Suprapubic skin (tissue), 4 donors: Measurements from ENCODE around the gene USP2.

Experiments used
- EP300 ChIP-seq: sonication (generic); formaldehyde crosslinking; IDR thresholded peaks from one replicate; pipeline ENCODE4 v1.6.1; 2017; ENCODE audit warnings: antibody characterized with exemption
- POLR2A ChIP-seq, 2 donors: fragments of 450-650 bp; IDR thresholded peaks; one replicate each; pipeline ENCODE4 v1.6.1; 2017; ENCODE audit warnings: antibody characterized with exemption in 2 of 2, mild to moderate bottlenecking in 2 of 2, moderate library complexity in 2 of 2
- POLR2AphosphoS5 ChIP-seq, 3 donors: sonication (generic); formaldehyde crosslinking; IDR thresholded peaks; one replicate each; pipeline ENCODE4 v1.6.1; 2017; ENCODE audit warnings: antibody characterized with exemption in 3 of 3
- TF ChIP-seq, protein P1 (sequence below), 2 donors: fragments of 200-600 bp in 1 of 2; fragments of 450-650 bp in 1 of 2; sonication (generic) in 1 of 2; IDR thresholded peaks; one replicate each; pipeline ENCODE4 v1.5.1; 2016 to 2019; ENCODE audit warnings: antibody characterized with exemption in 2 of 2, mild to moderate bottlenecking in 1 of 2, moderate library complexity in 1 of 2

DNA sequence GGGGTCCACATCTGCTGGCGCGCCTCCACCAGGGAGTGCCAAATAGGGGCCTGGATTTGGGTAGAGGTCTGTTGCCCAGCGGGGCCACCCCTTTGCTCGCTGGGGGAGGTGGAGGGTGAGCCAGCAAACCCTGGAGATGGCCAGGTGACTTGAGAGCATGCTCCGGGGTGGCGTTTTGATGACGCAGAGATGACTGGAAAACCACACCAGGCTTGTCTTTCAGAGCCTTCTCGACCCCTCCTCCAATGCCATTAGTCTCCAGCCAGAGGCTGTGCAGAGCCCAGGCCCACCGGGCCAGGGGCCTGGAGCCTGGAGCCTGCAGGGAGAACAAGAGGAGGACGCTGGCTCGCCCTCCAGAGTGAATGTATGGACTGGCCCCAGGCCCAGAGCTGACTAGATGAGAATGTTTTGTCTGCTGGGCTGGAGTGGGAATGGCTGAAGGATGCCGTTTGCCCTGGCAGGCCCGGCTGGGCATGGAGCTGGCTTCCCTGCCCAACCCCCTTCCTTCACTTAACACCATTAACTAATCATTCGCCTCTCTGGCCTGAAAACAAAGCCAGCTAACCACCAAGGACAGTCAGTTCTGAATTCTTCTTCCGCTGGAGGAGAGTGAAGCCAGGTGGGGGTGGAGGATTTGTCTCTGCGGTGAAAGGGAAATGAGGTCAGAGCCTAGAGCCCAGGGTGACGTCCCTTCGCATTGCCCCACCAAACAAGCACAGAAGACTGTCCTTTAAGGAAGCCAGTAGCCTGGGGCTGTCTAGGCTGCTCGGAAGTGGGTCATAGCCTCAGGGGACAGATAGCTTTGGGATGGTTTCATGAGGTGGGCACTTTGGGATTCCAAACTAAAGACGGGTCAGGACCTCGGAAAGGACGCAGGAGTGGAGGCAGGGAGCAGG is 63.0 kb downstream of the USP2 start:
- no peak for TF ChIP-seq POLR2A (IDR thresholded peaks at IDR 0.05)
- no peak for TF ChIP-seq POLR2AphosphoS5 (IDR thresholded peaks at IDR 0.05)
- TF ChIP-seq, protein P1, sequence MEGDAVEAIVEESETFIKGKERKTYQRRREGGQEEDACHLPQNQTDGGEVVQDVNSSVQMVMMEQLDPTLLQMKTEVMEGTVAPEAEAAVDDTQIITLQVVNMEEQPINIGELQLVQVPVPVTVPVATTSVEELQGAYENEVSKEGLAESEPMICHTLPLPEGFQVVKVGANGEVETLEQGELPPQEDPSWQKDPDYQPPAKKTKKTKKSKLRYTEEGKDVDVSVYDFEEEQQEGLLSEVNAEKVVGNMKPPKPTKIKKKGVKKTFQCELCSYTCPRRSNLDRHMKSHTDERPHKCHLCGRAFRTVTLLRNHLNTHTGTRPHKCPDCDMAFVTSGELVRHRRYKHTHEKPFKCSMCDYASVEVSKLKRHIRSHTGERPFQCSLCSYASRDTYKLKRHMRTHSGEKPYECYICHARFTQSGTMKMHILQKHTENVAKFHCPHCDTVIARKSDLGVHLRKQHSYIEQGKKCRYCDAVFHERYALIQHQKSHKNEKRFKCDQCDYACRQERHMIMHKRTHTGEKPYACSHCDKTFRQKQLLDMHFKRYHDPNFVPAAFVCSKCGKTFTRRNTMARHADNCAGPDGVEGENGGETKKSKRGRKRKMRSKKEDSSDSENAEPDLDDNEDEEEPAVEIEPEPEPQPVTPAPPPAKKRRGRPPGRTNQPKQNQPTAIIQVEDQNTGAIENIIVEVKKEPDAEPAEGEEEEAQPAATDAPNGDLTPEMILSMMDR (IDR thresholded peaks at IDR 0.05): no peak
- TF ChIP-seq EP300: no peak
